SK-N-SH (cell line): ENCODE measurements around the gene FOXK2. TPM values are rescaled to one million over a fixed set of nuclear protein-coding genes. Genes with fewer than 3 reads are reported as not detected.
A peak's percentile ranks its signal among the peaks of the same experiment; 100 is the strongest.

Experiments
- CTCF ChIA-PET: fragments of 300-600, 350-600 bp; formaldehyde crosslinking; extraction: SDS; loops from one replicate; lab custom pipeline; 2021; lab: Yijun Ruan, JAX
- POLR2A ChIA-PET: fragments of 350-600 bp; sonication (Branson Sonifier 250); formaldehyde crosslinking; extraction: SDS; loops from one replicate; lab custom pipeline; 2020; ENCODE audit warnings: antibody characterized with exemption, inconsistent platforms; lab: Yijun Ruan, JAX
- DNase-seq: peaks from one replicate; pipeline ENCODE4 v3.0.0; 2012
- H2AFZ ChIP-seq: fragments of 200-600 bp; sonication (generic); 2 replicates; pipeline ENCODE4 v1.8.1; 2016; ENCODE audit warnings: antibody characterized with exemption, mild to moderate bottlenecking, low read depth
- H3F3A ChIP-seq: fragments of 200-600 bp; sonication (generic); replicated peaks from 2 replicates; pipeline ENCODE3; 2016; ENCODE audit warnings: antibody characterized with exemption, mild to moderate bottlenecking; ENCODE audit not compliant: insufficient read depth
- H3K27ac ChIP-seq, 2 experiments: fragments of 200-500 bp in 1 of 2; fragments of 200-600 bp in 1 of 2; sonication (Bioruptor generic) in 1 of 2; sonication (generic), shearing (Covaris generic) in 1 of 2; 2 replicates each; pipeline versions ENCODE4 v1.5.1 to v1.6.1; 2014 to 2016; ENCODE audit warnings: low read depth in 2 of 2, inconsistent platforms in 1 of 2, low read length in 1 of 2, mild to moderate bottlenecking in 1 of 2, mixed read lengths in 1 of 2
- H3K27me3 ChIP-seq: fragments of 200-600 bp; sonication (generic), shearing (Covaris generic); 2 replicates; pipeline ENCODE4 v1.6.1; 2016; ENCODE audit warnings: mixed run types; ENCODE audit not compliant: insufficient read depth
- H3K36me3 ChIP-seq, 2 experiments: fragments of 200-500 bp in 1 of 2; fragments of 200-600 bp in 1 of 2; sonication (Bioruptor generic) in 1 of 2; sonication (generic) in 1 of 2; replicated peaks in 1 of 2; 2 replicates each; pipeline versions ENCODE3 to v1.5.1; 2014 to 2016; ENCODE audit warnings: low read length in 1 of 2, mild to moderate bottlenecking in 1 of 2; ENCODE audit not compliant: insufficient read depth in 2 of 2, control insufficient read depth in 1 of 2
- H3K4me1 ChIP-seq, 2 experiments: fragments of 200-500 bp in 1 of 2; fragments of 200-600 bp in 1 of 2; sonication (Bioruptor generic) in 1 of 2; sonication (generic), shearing (Covaris generic) in 1 of 2; 2 replicates each; pipeline versions ENCODE4 v1.5.1 to v1.6.1; 2014 to 2016; ENCODE audit warnings: low read depth in 1 of 2, low read length in 1 of 2, mixed run types in 1 of 2; ENCODE audit not compliant: insufficient read depth in 2 of 2, control insufficient read depth in 1 of 2
- H3K4me2 ChIP-seq: fragments of 200-600 bp; sonication (generic), shearing (Covaris generic); 2 replicates; pipeline ENCODE4 v1.6.1; 2017; ENCODE audit warnings: mixed run types
- H3K4me3 ChIP-seq, 2 experiments: fragments of 200-500 bp in 1 of 2; fragments of 200-600 bp in 1 of 2; sonication (Bioruptor generic) in 1 of 2; sonication (generic), shearing (Covaris generic) in 1 of 2; 2 replicates each; pipeline versions ENCODE4 v1.5.1 to v1.8.1; 2014 to 2016; ENCODE audit warnings: low read depth in 2 of 2, inconsistent platforms in 1 of 2, low read length in 1 of 2, mild to moderate bottlenecking in 1 of 2, mixed read lengths in 1 of 2, moderate library complexity in 1 of 2
- H3K79me2 ChIP-seq: fragments of 200-600 bp; sonication (generic); 2 replicates; pipeline ENCODE4 v1.8.1; 2017; ENCODE audit warnings: mild to moderate bottlenecking; ENCODE audit not compliant: insufficient read depth
- H3K9ac ChIP-seq: fragments of 200-600 bp; sonication (generic); 2 replicates; pipeline ENCODE4 v1.6.1; 2017; ENCODE audit warnings: mixed run types
- H3K9me2 ChIP-seq: fragments of 200-600 bp; sonication (generic); 2 replicates; pipeline ENCODE4 v1.6.1; 2017; ENCODE audit warnings: mixed run types
- H3K9me3 ChIP-seq: fragments of 200-600 bp; sonication (generic); 2 replicates; pipeline ENCODE4 v1.6.1; 2017; ENCODE audit warnings: mixed run types, mild to moderate bottlenecking, moderate library complexity
- H4K20me1 ChIP-seq: fragments of 200-600 bp; sonication (generic); 2 replicates; pipeline ENCODE4 v1.6.1; 2017; ENCODE audit warnings: mild to moderate bottlenecking, mixed run types; ENCODE audit not compliant: insufficient read depth
- ELF1 ChIP-seq: IDR thresholded peaks from 2 replicates; pipeline ENCODE4 v1.4.0; 2012
- EP300 ChIP-seq, 2 experiments: IDR thresholded peaks; 2 replicates each; pipeline versions ENCODE4 v1.4.0 to v1.6.1; 2012; ENCODE audit warnings: borderline replicate concordance in 1 of 2, low read depth in 1 of 2, low read length in 1 of 2
- EZH2phosphoT487 ChIP-seq: fragments of 200-600 bp; sonication (generic); IDR thresholded peaks from 2 replicates; pipeline ENCODE4 v1.6.1; 2017; ENCODE audit warnings: low read depth, mixed run types, mild to moderate bottlenecking, antibody characterized with exemption, moderate library complexity, borderline replicate concordance
- FOSL2 ChIP-seq: IDR thresholded peaks from 2 replicates; pipeline ENCODE4 v1.4.0; 2012; ENCODE audit warnings: low read depth, mild to moderate bottlenecking, moderate library complexity, borderline replicate concordance
- FOXJ3 ChIP-seq: sonication (generic); formaldehyde crosslinking; IDR thresholded peaks from 2 replicates; pipeline ENCODE4 v1.5.1; 2020; ENCODE audit warnings: mild to moderate bottlenecking, missing genetic modification reagents
- FOXM1 ChIP-seq: IDR thresholded peaks from 2 replicates; pipeline ENCODE4 v1.4.0; 2012; ENCODE audit warnings: low read depth, mild to moderate bottlenecking
- GABPA ChIP-seq: IDR thresholded peaks from 2 replicates; pipeline ENCODE4 v1.4.0; 2012; ENCODE audit warnings: low read depth, mild to moderate bottlenecking
- JUND ChIP-seq: IDR thresholded peaks from 2 replicates; pipeline ENCODE4 v1.4.0; 2012
- MEF2A ChIP-seq: IDR thresholded peaks from 2 replicates; pipeline ENCODE4 v1.4.0; 2012; ENCODE audit warnings: low read depth, borderline replicate concordance
- NFIC ChIP-seq: IDR thresholded peaks from 2 replicates; pipeline ENCODE4 v1.4.0; 2012; ENCODE audit warnings: borderline replicate concordance
- NRF1 ChIP-seq: IDR thresholded peaks from 2 replicates; pipeline ENCODE4 v1.6.1; 2012; ENCODE audit warnings: low read depth, mild to moderate bottlenecking, low read length
- RAD21 ChIP-seq: IDR thresholded peaks from 2 replicates; pipeline ENCODE4 v1.6.1; 2012; ENCODE audit warnings: mild to moderate bottlenecking, low read length
- RCOR1 ChIP-seq: fragments of 150-350 bp; IDR thresholded peaks from 2 replicates; pipeline ENCODE4 v1.6.1; 2017; ENCODE audit warnings: antibody characterized with exemption, low read length
- REST ChIP-seq: IDR thresholded peaks from 2 replicates; pipeline ENCODE4 v1.6.1; 2012; ENCODE audit warnings: mild to moderate bottlenecking, low read depth, low read length, moderate library complexity
- SMC3 ChIP-seq: IDR thresholded peaks from 2 replicates; pipeline ENCODE4 v1.6.1; 2012; ENCODE audit warnings: low read depth, low read length, improper control_type of control experiment
- WGBS: methylation state at CpG from one replicate; pipeline ENCODE4 v1.1.6; 2017; ENCODE audit warnings: low lambda C conversion rate; 5-methylcytosine and 5-hydroxymethylcytosine counted together
- polyA plus RNA-seq, 3 experiments: library from polyadenylated mRNA; depleted of rRNA; stranded (reverse); fragments of >200 nt; gene quantifications; 2 replicates each; pipeline ENCODE4 v1.2.3, GENCODE V29; 2012
- TF ChIP-seq, protein P1 (sequence below): IDR thresholded peaks from 2 replicates; pipeline ENCODE4; 2012
- TF ChIP-seq, protein P2 (sequence below): IDR thresholded peaks from 2 replicates; pipeline ENCODE4 v1.4.0; 2012; ENCODE audit warnings: low read depth
- TF ChIP-seq, protein P3 (sequence below): IDR thresholded peaks from 2 replicates; pipeline ENCODE4 v1.4.0; 2012; ENCODE audit warnings: low read depth, borderline replicate concordance
- TF ChIP-seq, protein P4 (sequence below): fragments of 150-350 bp; IDR thresholded peaks from 2 replicates; pipeline ENCODE4 v1.6.1; 2017; ENCODE audit warnings: antibody characterized with exemption, low read length, low read depth, borderline replicate concordance

Gene FOXK2
- polyA plus RNA-seq, 1 of the 3 experiments (the other 2 are of a cell fraction): 36.4 TPM

- DNase-seq: peak; percentile 22
- CTCF ChIA-PET: interaction anchor here (0.7 kb wide), 1 partner anchor 36 kb away, joined by 3 read pairs; no protein-coding TSS in a partner anchor
- no peak overlapping the region for H3K9ac ChIP-seq
- no peak for TF ChIP-seq NFIC
- TF ChIP-seq RAD21: no peak
- TF ChIP-seq RCOR1: no peak
- no peak for TF ChIP-seq MEF2A
- TF ChIP-seq, protein P1, sequence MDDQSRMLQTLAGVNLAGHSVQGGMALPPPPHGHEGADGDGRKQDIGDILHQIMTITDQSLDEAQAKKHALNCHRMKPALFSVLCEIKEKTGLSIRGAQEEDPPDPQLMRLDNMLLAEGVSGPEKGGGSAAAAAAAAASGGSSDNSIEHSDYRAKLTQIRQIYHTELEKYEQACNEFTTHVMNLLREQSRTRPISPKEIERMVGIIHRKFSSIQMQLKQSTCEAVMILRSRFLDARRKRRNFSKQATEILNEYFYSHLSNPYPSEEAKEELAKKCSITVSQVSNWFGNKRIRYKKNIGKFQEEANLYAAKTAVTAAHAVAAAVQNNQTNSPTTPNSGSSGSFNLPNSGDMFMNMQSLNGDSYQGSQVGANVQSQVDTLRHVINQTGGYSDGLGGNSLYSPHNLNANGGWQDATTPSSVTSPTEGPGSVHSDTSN: no peak
- TF ChIP-seq FOSL2: no peak
- TF ChIP-seq, protein P2, sequence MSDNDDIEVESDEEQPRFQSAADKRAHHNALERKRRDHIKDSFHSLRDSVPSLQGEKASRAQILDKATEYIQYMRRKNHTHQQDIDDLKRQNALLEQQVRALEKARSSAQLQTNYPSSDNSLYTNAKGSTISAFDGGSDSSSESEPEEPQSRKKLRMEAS: no peak
- TF ChIP-seq EZH2phosphoT487: no peak
- TF ChIP-seq FOXM1: no peak
- no peak for TF ChIP-seq GABPA
- no peak for TF ChIP-seq REST
- POLR2A ChIA-PET: no interaction called here
- WGBS: 98% methylated on average over 20 of the region's 21 CpGs
- no peaks in the 10 kb centered on the region for H3K27me3 ChIP-seq
- H3K4me1 ChIP-seq: peaks cover 8 to 29% of the 10 kb centered on the region in 2 experiments; a peak in 2 of 4 replicates
- no peaks in the 10 kb centered on the region for H3K9me3 ChIP-seq
- peaks cover 40% of the 10 kb centered on the region for H3K79me2 ChIP-seq
- peaks cover 7% of the 10 kb centered on the region for H4K20me1 ChIP-seq
- no peaks in the 10 kb centered on the region for H3K9me2 ChIP-seq
- no peak overlapping the region for H3K4me3 ChIP-seq
- no peak overlapping the region for H2AFZ ChIP-seq
- H3F3A ChIP-seq: peaks cover 34% of the 10 kb centered on the region
- H3K36me3 ChIP-seq: peaks cover 37 to 38% of the 10 kb centered on the region in 2 experiments
- H3K4me2 ChIP-seq: no peak overlapping the region
- no peak overlapping the region for H3K27ac ChIP-seq
Measured at GRCh38 chr17:82595893-82596292, 76.4 kb downstream of the FOXK2 start.

- no peak overlapping the region for H3K9ac ChIP-seq
- H3K9me3 ChIP-seq: no peaks in the 10 kb centered on the region
- H3K4me3 ChIP-seq: no peak overlapping the region
- no peaks in the 10 kb centered on the region for H3K9me2 ChIP-seq
- H3F3A ChIP-seq: peaks cover 33% of the 10 kb centered on the region
- peak; percentile 30 for DNase-seq
- H3K27me3 ChIP-seq: no peaks in the 10 kb centered on the region
- H3K36me3 ChIP-seq: peaks cover 37 to 42% of the 10 kb centered on the region in 2 experiments
- H2AFZ ChIP-seq: no peak overlapping the region
- peaks cover 7% of the 10 kb centered on the region for H4K20me1 ChIP-seq
- H3K4me2 ChIP-seq: no peak overlapping the region
- CTCF ChIA-PET: interaction anchor here (0.7 kb wide), 1 partner anchor 36 kb away, joined by 3 read pairs; no protein-coding TSS in a partner anchor
- H3K27ac ChIP-seq: no peak overlapping the region
- peaks cover 40% of the 10 kb centered on the region for H3K79me2 ChIP-seq
- H3K4me1 ChIP-seq: peaks cover 8 to 24% of the 10 kb centered on the region in 2 experiments; a peak in 2 of 4 replicates
- POLR2A ChIA-PET: no interaction called here
- 91% methylated on average over 16 of the region's 16 CpGs for WGBS
- no peak for TF ChIP-seq RAD21
- TF ChIP-seq, protein P3, sequence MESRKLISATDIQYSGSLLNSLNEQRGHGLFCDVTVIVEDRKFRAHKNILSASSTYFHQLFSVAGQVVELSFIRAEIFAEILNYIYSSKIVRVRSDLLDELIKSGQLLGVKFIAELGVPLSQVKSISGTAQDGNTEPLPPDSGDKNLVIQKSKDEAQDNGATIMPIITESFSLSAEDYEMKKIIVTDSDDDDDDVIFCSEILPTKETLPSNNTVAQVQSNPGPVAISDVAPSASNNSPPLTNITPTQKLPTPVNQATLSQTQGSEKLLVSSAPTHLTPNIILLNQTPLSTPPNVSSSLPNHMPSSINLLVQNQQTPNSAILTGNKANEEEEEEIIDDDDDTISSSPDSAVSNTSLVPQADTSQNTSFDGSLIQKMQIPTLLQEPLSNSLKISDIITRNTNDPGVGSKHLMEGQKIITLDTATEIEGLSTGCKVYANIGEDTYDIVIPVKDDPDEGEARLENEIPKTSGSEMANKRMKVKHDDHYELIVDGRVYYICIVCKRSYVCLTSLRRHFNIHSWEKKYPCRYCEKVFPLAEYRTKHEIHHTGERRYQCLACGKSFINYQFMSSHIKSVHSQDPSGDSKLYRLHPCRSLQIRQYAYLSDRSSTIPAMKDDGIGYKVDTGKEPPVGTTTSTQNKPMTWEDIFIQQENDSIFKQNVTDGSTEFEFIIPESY: no peak
- TF ChIP-seq, protein P4, sequence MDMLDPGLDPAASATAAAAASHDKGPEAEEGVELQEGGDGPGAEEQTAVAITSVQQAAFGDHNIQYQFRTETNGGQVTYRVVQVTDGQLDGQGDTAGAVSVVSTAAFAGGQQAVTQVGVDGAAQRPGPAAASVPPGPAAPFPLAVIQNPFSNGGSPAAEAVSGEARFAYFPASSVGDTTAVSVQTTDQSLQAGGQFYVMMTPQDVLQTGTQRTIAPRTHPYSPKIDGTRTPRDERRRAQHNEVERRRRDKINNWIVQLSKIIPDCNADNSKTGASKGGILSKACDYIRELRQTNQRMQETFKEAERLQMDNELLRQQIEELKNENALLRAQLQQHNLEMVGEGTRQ: no peak
- no peak for TF ChIP-seq EZH2phosphoT487
- no peak for TF ChIP-seq NFIC
- TF ChIP-seq SMC3: no peak
- no peak for TF ChIP-seq GABPA
- no peak for TF ChIP-seq JUND
- TF ChIP-seq, protein P2: no peak
- no peak for TF ChIP-seq NRF1
- no peak for TF ChIP-seq ELF1
- TF ChIP-seq FOXJ3 (CRISPR knock-in tag): no peak
- no peak for TF ChIP-seq EP300 (IDR thresholded peaks at IDR 0.05; ENCODE audit: borderline replicate concordance in 1 of 2, low read depth in 1 of 2, low read length in 1 of 2)
Measured at GRCh38 chr17:82596296-82596695, 76.8 kb downstream of the FOXK2 start.
